Amygdala (tissue), 56 donors: Measurements from ENCODE around the gene DDX52.
A peak's percentile ranks its signal among the peaks of the same experiment; 100 is the strongest.
"Not testable (repeated sequence)": the region's sequence is repeated elsewhere in the genome, so short reads cannot be mapped to it uniquely, and the experiment has no call there.

Source experiments
- DNase-seq, 56 donors: peaks; one replicate each; lab custom pipeline; 2025; lab: John Stamatoyannopoulos, UW

The DDX52 gene, protein sequence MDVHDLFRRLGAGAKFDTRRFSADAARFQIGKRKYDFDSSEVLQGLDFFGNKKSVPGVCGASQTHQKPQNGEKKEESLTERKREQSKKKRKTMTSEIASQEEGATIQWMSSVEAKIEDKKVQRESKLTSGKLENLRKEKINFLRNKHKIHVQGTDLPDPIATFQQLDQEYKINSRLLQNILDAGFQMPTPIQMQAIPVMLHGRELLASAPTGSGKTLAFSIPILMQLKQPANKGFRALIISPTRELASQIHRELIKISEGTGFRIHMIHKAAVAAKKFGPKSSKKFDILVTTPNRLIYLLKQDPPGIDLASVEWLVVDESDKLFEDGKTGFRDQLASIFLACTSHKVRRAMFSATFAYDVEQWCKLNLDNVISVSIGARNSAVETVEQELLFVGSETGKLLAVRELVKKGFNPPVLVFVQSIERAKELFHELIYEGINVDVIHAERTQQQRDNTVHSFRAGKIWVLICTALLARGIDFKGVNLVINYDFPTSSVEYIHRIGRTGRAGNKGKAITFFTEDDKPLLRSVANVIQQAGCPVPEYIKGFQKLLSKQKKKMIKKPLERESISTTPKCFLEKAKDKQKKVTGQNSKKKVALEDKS

DNA sequence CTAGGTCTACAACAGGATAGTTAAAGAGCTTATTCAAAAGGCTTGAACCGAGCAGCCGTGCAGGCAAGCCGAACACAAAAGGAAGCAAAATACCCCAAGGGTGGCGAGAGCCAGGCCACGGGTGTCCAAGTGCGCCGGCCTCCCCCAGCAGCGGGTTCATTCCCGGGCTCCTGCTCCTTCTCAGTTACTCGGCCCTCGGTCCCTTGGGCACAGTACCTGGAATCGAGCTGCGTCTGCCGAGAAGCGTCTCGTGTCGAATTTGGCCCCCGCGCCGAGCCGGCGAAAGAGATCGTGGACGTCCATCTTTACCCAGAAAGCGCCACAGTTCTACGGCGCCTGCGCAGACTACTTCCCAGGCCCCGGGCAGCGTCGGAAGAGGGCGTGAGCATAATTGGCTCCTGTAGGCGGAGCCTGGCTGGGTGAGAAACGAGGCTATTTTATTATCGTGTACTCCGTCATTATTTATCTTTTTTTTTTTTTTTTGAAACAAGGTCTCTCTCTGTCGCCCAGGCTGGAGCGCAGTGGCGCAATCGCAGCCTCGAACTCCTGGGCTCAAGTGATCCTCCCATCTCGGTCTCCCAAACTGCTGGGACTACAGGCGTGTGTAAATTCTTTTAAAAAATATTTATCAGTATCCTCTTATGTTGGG, at the start of gene DDX52:
DDX52 (minus strand) TSS at position 329 of the 649 bp plus-strand sequence; CDS start at position 303, 26 bp downstream.
- peak; percentile 36 to 91 (median 76) for DNase-seq

DNA sequence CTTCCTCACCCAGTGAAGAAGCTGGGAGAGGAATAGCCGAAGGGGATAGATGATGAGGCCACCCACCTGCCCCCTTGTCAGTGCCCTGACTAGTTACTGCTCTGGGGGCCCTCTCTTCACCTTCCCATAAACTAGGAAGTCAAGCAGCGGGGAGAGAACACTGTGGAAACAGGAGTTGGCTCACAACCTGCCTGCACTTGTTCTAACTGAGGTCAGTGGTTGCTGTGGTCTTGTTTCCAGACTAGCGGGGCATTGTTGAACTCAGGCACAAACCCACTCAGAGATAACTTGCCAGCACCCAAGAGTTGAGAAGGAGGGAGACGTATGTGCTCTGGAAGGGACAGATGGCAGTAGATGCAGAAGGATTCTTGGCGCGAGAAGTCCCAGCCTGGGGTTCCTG, 48.6 kb upstream of the DDX52 start:
- no peak for DNase-seq

DNA sequence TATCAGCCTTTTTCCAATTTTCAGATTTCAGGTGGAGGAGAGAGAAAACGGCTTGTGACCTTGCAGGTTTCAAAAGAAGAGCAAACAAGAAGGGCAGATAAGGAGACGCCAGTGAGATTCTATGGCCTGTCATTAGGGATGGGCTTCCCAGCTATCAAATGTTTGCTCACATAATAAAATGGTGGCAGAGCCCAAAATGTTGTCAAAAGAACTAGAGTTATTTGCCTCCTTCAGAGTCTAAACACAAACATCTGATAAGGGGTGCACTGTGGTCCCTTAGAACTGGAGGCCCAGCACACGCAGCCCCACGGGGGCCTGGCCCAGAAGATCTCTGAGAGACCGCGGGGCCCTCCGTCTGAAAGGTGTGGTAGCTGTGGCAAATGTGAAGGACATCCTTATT, 46.1 kb upstream of the DDX52 start:
- no peak for DNase-seq

DNA sequence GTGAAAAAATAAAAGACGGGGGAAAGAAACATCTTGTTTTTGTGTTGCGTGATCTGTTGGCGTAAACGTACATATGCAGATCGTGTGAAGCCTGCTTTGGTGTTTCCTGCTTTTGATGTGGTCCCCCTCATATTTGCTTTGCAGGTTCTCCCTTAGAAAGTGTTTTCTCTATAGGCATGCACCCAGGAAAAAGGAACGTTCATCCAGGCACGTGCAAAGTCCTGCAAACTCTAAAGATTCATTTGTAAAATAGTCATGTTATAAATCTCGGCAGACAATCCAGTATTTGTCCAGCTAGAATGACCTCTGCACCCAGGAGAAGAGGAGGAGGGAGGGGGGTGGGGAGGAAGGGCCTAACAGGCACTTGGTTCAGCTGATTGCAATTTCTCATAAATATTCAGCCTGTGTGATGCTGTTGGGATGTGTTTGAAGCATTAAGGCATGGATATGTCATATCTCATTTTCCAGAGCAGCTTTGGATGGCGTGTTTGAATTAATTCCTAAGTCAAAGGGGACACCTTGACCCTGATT, 40.3 kb upstream of the DDX52 start:
- DNase-seq = no peak

DNA sequence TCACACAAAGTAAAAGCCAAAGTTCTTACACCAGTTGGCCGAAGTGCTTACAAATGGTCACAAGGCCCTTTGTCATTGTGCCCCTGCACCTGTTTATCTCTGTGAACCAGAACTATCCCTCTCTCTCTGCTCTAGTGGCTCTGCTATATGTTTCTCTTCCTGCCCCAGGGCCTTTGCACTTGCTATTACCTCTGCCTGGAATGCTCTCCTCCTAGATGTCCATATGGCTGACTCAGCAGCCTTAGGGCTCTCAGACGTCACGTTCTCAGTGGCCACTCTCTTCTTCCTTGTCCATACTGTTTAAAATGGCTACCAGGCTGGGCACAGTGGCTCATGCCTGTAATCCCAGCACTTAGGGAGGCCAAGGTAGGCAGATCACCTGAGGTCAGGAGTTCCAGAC, 38.8 kb upstream of the DDX52 start:
- DNase-seq = no peak

DNA sequence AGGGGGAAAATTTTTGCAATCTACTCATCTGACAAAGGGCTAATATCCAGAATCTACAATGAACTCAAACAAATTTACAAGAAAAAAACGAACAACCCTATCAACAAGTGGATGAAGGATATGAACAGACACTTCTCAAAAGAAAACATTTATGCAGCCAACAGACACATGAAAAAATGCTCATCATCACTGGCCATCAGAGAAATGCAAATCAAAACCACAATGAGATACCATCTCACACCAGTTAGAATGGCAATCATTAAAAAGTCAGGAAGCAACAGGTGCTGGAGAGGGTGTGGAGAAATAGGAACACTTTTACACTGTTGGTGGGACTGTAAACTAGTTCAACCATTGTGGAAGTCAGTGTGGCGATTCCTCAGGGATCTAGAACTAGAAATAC, 36.7 kb upstream of the DDX52 start:
- DNase-seq = not testable (repeated sequence)

DNA sequence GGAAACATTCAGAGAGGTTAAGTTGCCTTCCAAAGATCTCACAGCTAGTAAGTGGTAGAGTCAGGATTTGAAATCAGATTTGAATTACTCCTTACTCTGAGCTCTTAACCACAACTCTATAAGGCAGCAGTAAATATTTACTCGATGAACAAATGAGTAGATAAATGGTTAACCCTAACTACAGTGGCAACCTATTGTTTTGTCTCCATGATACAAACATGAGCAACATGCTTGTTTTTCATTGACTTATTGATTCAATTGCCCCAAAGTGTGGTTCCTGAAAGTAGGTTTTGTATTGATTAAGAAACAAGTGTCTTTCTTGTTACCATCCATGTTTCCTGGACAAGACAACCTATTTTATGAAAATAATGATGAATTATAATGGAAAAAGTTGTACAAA, 34.8 kb upstream of the DDX52 start:
- DNase-seq = no peak

DNA sequence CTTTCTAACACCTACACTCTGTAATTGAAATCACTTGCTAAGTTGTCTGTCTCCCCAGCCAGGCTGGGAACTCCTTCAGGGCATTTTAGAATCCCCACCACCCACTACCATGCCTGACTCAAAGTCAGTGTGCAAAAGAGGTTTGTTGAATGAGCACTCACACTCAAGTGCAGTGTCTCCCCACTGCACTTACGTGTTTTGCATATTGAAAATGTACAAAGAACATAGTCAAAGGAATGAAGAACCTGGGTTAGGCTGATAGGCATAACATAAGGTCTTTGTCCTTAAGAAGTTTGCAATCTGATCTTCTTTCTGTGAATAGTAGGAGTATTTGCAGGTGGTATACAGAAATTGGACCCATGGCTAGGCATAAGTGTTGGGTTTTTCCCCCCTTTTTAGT, 33.8 kb upstream of the DDX52 start:
- DNase-seq = no peak

DNA sequence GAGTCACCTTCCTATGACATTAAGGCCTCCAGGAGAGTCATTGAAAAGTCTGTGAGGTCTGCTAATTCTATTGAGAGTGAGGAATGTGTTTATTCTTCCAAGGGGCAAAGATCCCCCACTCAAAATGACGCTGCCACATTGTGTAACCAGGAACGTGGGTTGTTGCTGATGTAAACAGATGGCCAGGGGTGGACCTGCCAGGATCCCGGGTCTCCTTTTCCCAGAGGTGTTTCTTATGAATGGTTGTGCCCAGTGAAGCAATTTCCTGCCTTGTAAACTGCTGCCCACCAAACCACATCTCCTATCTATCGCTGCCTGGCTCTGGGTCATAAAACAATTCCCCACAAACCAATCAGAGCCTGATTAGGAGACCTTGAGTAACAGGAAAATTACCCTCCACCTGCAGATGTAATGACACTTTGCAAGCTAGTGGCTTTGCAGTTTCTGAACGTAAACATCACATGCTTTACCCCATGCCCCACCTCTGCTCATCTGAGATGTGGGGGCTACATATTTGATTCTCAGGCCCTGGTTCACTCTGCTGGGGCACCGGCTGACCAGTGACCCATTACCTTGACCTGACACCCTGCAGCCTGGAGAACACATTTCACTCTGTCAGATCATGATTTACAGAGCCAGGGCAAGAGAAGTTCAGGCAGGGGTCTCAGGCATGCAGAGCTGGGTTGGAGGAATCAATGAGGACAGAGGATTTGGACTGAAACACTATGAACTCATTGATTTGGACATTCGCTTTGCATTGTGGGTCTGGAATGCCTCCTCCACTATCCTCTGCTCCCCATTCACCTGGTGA, 33.1 kb upstream of the DDX52 start:
- no peak for DNase-seq

DNA sequence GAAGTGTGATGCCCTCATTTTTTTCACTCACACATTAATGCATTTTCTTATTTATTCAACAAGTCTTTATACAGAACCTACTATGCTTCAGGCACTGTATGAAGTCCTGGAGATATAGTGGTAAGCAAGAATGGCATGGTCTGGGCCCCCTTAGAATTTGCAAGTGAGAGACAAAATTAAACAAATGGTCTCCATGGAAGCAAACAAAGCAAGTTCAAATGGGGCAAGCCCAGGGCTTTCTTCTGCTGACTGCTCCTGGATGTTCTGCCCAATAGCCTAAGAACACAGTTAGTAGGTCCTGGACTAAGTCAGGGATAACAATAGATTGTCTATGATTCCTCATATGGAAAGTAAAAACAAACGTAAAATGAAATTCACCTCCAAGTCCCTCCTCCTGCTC, 31.3 kb upstream of the DDX52 start:
- no peak for DNase-seq

DNA sequence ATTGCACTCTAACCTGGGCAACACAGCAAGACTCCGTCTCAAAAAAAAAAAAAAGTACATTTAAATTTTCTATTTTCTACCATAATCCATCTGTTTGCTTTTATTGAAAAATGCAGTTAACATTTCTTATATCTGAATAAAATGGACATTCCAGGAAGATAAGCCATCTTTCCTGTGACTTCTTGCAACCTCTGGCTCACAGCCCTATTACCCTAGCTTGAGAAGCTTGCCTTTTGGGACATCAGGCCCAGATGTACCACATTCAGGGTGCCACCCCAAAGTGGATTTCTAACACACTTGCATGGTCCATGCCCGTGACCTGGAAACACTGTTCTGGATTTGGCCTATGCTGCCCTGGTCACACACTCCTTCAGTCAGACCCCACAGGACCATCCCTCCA, 30.1 kb upstream of the DDX52 start:
- no peak for DNase-seq

DNA sequence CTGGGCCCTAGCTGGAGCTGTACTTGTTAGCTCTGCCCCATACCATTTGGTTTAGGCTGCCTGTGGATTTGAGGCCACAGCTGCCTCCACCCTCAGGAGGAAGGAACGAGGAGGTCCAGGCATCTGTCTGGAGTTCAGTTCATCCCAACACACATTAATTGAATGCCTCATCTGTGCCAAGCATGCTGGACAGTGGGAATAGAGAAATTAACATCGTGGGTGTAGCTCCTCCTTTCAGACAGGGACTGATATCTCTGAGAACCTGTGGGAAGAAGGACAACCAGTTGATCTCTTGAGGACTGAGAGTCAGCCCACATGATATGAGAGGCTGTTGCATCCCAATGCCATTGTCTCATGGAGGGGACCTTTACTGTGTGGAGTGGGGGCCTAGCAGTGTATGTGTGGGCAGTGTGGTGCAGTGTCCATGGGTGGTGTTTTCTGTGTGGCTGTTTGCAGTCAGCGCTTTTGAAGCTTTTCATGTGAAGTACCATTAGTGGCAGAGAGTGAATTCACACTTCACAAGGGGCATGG, 29.4 kb upstream of the DDX52 start:
- no peak for DNase-seq

DNA sequence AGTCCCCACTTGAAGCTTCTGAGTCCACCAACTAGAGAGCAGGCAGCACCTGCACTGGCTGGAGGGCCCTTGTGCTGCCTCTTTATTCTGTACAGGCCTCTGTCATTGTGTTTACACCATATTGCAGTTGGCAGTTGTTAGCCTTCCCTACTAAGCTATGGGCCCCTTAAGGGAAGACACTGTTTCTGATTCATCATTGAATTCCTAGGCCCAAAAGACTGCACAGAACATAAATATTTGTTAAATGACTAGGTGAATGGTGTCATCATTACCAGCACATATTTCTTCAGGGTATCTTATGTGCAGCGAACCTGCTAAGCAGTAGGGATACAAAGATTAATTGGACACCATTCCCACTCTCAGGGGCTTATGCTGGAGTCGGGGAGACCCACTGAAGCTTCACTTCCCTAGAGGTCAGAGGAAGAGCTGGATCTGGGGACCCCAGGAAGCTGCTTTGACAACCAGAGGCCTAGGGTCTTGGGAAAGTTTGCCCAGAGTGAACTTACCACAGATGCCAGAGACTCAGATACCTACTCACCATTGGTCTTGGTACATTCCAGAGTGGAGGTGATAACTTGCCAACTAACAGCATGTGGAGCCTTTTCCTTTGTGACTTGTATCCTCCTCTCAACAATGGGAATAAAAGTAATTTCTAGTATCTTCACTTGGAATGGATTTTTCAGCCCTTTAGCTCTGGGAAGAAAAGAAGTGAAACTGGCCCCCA, 28.7 kb upstream of the DDX52 start:
- DNase-seq = no peak

DNA sequence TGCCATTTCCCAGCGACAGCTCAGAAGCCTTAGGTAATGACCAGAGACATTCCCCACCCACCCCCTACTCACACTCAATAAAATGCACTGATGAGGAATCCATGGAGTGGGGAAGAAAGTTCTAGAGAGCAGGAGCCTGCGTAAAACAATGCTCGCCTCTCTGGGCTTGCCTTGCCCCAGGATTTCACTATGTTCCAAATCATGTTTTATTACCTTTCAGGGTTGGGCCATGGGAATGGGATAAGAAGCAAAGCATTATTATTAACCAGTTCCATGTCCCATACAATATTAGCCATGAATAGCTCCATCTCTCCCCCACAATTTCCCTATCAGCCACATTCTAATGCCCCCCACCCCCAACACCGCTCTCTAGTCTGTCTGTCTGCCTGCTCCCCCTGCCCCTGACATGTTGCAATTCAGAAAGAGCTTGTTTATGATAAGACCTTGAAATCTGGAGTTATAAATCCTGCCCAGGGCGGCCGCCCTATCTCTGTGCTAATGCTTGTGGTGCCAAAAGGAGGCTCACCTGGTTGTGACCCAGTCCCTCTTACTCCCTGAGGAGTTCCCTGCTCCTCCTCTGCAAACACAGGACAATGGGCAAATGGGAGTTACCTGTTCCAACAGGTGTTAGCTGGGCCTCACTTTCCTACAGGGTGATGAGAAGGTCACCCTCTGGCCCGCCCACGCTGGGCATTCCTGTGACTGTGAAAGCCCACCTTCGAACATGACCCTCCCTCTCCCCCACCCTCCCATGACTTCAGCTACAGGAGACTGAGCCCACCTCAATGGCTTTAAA, 28.0 kb upstream of the DDX52 start:
- DNase-seq = no peak

DNA sequence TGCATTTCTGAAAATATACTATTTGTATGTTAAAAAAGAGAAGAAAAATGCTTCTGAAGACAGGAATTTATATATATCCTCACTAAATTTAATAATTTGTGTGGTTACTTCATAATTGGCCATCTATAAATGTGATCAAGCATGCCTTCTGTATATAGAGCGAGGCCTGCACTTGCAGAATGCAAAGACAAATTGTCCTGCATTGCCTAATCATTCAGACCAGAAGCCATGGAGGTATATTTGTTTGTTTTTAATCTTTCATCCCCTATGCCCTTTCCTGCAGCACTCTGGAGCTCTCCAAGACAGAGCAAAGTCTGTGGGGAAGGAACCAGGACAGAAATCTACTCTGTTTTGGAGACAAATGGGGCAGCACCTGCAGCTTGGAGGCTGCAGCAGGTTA, 23.8 kb upstream of the DDX52 start:
- no peak for DNase-seq

DNA sequence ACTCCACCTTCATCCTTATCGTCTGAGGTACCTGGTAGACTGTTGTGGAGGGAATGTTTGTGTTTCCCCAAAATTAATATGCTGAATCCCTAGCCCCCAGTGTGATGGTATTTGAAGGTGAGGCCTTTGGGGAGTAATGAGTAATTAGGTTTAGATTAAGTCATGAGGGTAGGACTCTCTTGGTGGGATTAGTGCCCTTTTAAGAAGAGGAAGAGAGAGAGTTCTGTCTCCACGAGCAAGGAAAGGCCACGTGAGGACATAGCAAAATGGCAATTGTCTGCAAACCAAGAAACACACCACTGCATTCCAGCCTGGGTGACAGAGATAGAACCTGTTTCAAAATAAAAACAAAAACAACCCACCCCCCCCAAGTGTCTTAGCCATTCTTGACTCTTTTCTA, 21.0 kb upstream of the DDX52 start:
- no peak for DNase-seq

DNA sequence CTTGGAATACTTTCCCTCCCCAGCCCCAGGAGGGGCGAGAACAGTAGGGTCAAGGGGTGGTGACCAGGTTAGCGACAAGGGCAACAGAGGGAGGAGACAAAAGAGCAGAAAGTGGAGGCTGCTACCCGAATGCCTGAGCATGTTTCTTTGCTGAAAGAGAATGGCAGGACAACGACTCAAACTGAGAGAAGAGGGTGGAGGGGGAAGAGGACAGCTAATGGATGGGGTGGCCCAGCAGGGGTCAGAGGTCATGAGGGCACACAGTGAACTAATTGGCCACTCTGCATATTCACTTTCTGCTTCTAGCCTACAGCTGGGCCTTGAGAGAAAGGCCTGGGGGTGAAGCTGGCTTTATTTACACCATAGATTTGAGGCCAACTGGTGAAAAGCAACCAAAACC, 19.1 kb upstream of the DDX52 start:
- DNase-seq = peak in 1 of 56 donors; percentile 1

DNA sequence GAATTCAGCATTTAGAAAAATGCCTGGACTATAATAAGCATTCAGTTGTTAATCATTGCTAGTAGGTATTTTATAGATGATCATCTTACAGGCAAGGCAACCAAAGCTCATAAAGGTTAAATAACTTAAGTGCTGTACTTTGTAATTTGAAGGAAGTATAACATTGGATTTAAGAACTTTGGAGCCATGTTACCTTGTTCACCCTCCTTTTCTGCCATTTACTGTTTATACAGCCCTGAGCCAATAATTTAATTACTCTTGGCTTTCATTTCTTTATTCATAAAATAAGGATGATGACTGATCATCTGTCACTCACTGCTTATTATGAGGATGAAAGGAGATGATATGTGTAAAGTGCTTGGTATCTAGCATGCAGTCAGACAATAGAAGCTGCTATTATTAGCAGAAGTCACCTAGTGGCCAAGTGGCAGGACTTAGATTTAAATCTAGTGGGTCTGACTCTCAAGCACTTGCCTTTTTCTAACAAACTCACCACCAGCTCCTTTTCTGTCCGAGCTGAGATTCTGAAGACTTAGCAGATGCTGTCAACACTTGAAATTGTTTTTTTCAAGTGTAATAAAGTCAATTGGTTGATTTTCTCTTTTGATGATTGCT, 18.3 kb upstream of the DDX52 start:
- DNase-seq = no peak

DNA sequence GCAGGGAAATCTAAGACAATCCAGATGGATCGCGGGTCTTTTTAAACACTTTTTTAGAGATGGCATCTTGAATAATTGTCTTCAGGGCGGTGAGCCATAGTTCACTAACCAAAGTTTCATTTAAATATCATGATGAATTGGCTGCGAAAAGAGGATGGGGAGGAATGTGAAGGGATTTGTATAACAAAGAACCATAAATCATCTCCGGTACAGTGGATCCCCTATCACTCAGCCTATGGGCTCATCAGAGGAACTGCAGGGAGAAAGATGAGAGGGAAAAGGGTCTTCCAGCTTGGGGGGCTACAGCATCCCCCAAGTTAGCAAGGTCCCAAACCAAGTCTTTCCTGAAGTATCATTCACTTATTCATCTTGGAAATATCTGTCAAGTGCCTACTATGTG, 16.7 kb upstream of the DDX52 start:
- no peak for DNase-seq
